Measurements from ENCODE around the gene ZNF503. TPM values are rescaled to one million over a fixed set of nuclear protein-coding genes. Genes with fewer than 3 reads are reported as not detected.

ZNF503 gene
- total RNA-seq, 1 experiment from 2014 or later = 2.6 TPM

- Histone ChIP-seq H3K4me3 (no peak overlapping the region), H3K9me3 (replicated peaks) (no peaks in the 10 kb centered on the region; the same call in 1 of the 2 replicates), H3K4me1 (replicated peaks) (peaks cover 27% of the 10 kb centered on the region), H3K27me3 (replicated peaks) (no peaks in the 10 kb centered on the region), H3K27ac (no peak overlapping the region), H3K36me3 (peaks cover 20% of the 10 kb centered on the region)
- DNase-seq (ENCODE audit: low read depth in 1 of 2, low spot score in 2 of 2) = no peak
Observed at GRCh38 chr10:75398692-75399460, 2.7 kb downstream of the ZNF503 start.

- Histone ChIP-seq H3K36me3 (peaks cover 20% of the 10 kb centered on the region), H3K27me3 (replicated peaks) (no peaks in the 10 kb centered on the region), H3K4me3 (no peak overlapping the region), H3K9me3 (replicated peaks) (no peaks in the 10 kb centered on the region; the same call in 1 of the 2 replicates), H3K4me1 (replicated peaks) (peaks cover 22% of the 10 kb centered on the region), H3K27ac (no peak overlapping the region)
- DNase-seq (ENCODE audit: low read depth in 1 of 2, low spot score in 2 of 2) = no peak
Observed at GRCh38 chr10:75398200-75398691, 3.3 kb downstream of the ZNF503 start.

GRCh38 chr10:75397496-75398199, 3.9 kb downstream of the ZNF503 start:
- Histone ChIP-seq H3K4me3 (no peak overlapping the region), H3K27me3 (replicated peaks) (no peaks in the 10 kb centered on the region), H3K4me1 (replicated peaks) (peaks cover 16% of the 10 kb centered on the region), H3K9me3 (replicated peaks) (no peaks in the 10 kb centered on the region; the same call in 1 of the 2 replicates), H3K36me3 (peaks cover 20% of the 10 kb centered on the region), H3K27ac (no peak overlapping the region)
- no peak for DNase-seq (ENCODE audit: low read depth in 1 of 2, low spot score in 2 of 2)

GRCh38 chr10:75396631-75397495, 4.7 kb downstream of the ZNF503 start:
- Histone ChIP-seq H3K27ac (no peak overlapping the region), H3K4me3 (no peak overlapping the region)

GRCh38 chr10:75395932-75396630, 5.5 kb downstream of the ZNF503 start:
- Histone ChIP-seq H3K27me3 (replicated peaks) (no peaks in the 10 kb centered on the region), H3K27ac (no peak overlapping the region), H3K9me3 (replicated peaks) (no peaks in the 10 kb centered on the region), H3K4me1 (replicated peaks) (peaks cover 10% of the 10 kb centered on the region), H3K4me3 (no peak overlapping the region), H3K36me3 (peaks cover 18% of the 10 kb centered on the region)
- DNase-seq (ENCODE audit: low read depth in 1 of 2, low spot score in 2 of 2) = no peak

More at GRCh38 chr10:75396631-75397495, 4.7 kb downstream of the ZNF503 start:
- no peak for DNase-seq (ENCODE audit: low read depth in 1 of 2, low spot score in 2 of 2)
- no peaks in the 10 kb centered on the region; the same call in 1 of the 2 replicates for H3K9me3 ChIP-seq (replicated peaks)
- peaks cover 20% of the 10 kb centered on the region for H3K36me3 ChIP-seq
- H3K27me3 ChIP-seq (replicated peaks) = no peaks in the 10 kb centered on the region
- peaks cover 16% of the 10 kb centered on the region for H3K4me1 ChIP-seq (replicated peaks)

- no peaks in the 10 kb centered on the region for H3K27me3 ChIP-seq (replicated peaks)
- DNase-seq (ENCODE audit: low read depth in 1 of 2, low spot score in 2 of 2) = no peak
- H3K36me3 ChIP-seq = peaks cover 18% of the 10 kb centered on the region
- no peak overlapping the region for H3K4me3 ChIP-seq
- no peaks in the 10 kb centered on the region for H3K9me3 ChIP-seq (replicated peaks)
- H3K4me1 ChIP-seq (replicated peaks) = peaks cover 8% of the 10 kb centered on the region
- H3K27ac ChIP-seq = no peak overlapping the region
Observed at GRCh38 chr10:75395066-75395931, 6.3 kb downstream of the ZNF503 start.

GRCh38 chr10:75394221-75394620, 7.3 kb downstream of the ZNF503 start:
- H3K27ac ChIP-seq = no peak overlapping the region
- H3K9me3 ChIP-seq (replicated peaks) = no peaks in the 10 kb centered on the region
- H3K4me1 ChIP-seq (replicated peaks) = peaks cover 2% of the 10 kb centered on the region; the same call in 1 of the 2 replicates
- H3K36me3 ChIP-seq = peaks cover 13% of the 10 kb centered on the region
- no peaks in the 10 kb centered on the region for H3K27me3 ChIP-seq (replicated peaks)
- no peak for DNase-seq (ENCODE audit: low read depth in 1 of 2, low spot score in 2 of 2)
- H3K4me3 ChIP-seq = no peak overlapping the region

- Histone ChIP-seq H3K36me3 (no peaks in the 10 kb centered on the region), H3K4me1 (replicated peaks) (no peaks in the 10 kb centered on the region), H3K27ac (no peak overlapping the region), H3K4me3 (no peak overlapping the region), H3K27me3 (replicated peaks) (no peaks in the 10 kb centered on the region), H3K9me3 (replicated peaks) (no peaks in the 10 kb centered on the region)
- DNase-seq (ENCODE audit: low read depth in 1 of 2, low spot score in 2 of 2) = no peak
Observed at GRCh38 chr10:75392744-75393143, 8.8 kb downstream of the ZNF503 start.

GRCh38 chr10:75392271-75392670, 9.3 kb downstream of the ZNF503 start:
- Histone ChIP-seq H3K9me3 (replicated peaks) (no peaks in the 10 kb centered on the region), H3K4me1 (replicated peaks) (no peaks in the 10 kb centered on the region), H3K27me3 (replicated peaks) (no peaks in the 10 kb centered on the region), H3K4me3 (no peak overlapping the region), H3K27ac (no peak overlapping the region), H3K36me3 (no peaks in the 10 kb centered on the region)
- DNase-seq (ENCODE audit: low read depth in 1 of 2, low spot score in 2 of 2) = no peak

- H3K36me3 ChIP-seq = no peaks in the 10 kb centered on the region
- H3K27me3 ChIP-seq (replicated peaks) = no peaks in the 10 kb centered on the region
- no peak overlapping the region for H3K27ac ChIP-seq
- no peak overlapping the region for H3K4me3 ChIP-seq
- no peaks in the 10 kb centered on the region for H3K9me3 ChIP-seq (replicated peaks)
- DNase-seq (ENCODE audit: low read depth in 1 of 2, low spot score in 2 of 2) = no peak
- no peaks in the 10 kb centered on the region for H3K4me1 ChIP-seq (replicated peaks)
Observed at GRCh38 chr10:75390178-75390577, 11.4 kb downstream of the ZNF503 start.

GRCh38 chr10:75388082-75388481, 13.5 kb downstream of the ZNF503 start:
- H3K36me3 ChIP-seq = no peaks in the 10 kb centered on the region
- no peak for DNase-seq (ENCODE audit: low read depth in 1 of 2, low spot score in 2 of 2)
- H3K9me3 ChIP-seq (replicated peaks) = no peaks in the 10 kb centered on the region
- H3K4me1 ChIP-seq (replicated peaks) = no peaks in the 10 kb centered on the region
- H3K27me3 ChIP-seq (replicated peaks) = no peaks in the 10 kb centered on the region
- H3K4me3 ChIP-seq = no peak overlapping the region
- no peak overlapping the region for H3K27ac ChIP-seq

GRCh38 chr10:75386128-75386527, 15.4 kb downstream of the ZNF503 start:
- no peak for DNase-seq (ENCODE audit: low read depth in 1 of 2, low spot score in 2 of 2)
- no peaks in the 10 kb centered on the region for H3K9me3 ChIP-seq (replicated peaks)
- no peaks in the 10 kb centered on the region for H3K27me3 ChIP-seq (replicated peaks)
- H3K4me1 ChIP-seq (replicated peaks) = no peaks in the 10 kb centered on the region
- H3K27ac ChIP-seq = no peak overlapping the region
- no peak overlapping the region for H3K4me3 ChIP-seq
- no peaks in the 10 kb centered on the region for H3K36me3 ChIP-seq

All from SJSA1 (cell line).